Esophagus squamous epithelium (tissue), 4 donors: Measurements from ENCODE around the gene VTCN1.

Source experiments
- CTCF ChIP-seq, 6 experiments: fragments of 450-650 bp in 4 of 6; fragments of 200-600 bp in 2 of 6; sonication (generic) in 2 of 6; IDR thresholded peaks; one replicate each; pipeline ENCODE4 v1.5.1; 2016 to 2019; ENCODE audit warnings: antibody characterized with exemption in 6 of 6, mild to moderate bottlenecking in 4 of 6, moderate library complexity in 4 of 6
- POLR2A ChIP-seq, 4 donors: fragments of 450-650 bp; IDR thresholded peaks; one replicate each; pipeline ENCODE4 v1.6.1; 2017; ENCODE audit warnings: antibody characterized with exemption in 4 of 4, mild to moderate bottlenecking in 4 of 4, moderate library complexity in 3 of 4

GRCh38 chr1:117210386-117210785 is 341 bp downstream of the VTCN1 start:
- no peak for TF ChIP-seq CTCF (IDR thresholded peaks at IDR 0.05)
- no peak for TF ChIP-seq POLR2A (IDR thresholded peaks at IDR 0.05)
